Heart right ventricle (tissue), 16 donors: ENCODE results near the gene FBN3. TPM values are rescaled to one million over a fixed set of nuclear protein-coding genes. Genes with fewer than 3 reads are reported as not detected.
A peak's percentile ranks its signal among the peaks of the same experiment; 100 is the strongest.

Source experiments
- ATAC-seq, 8 donors: fragments of 200-7000 bp; cut with Tn5 transposase; one replicate each; pipeline ENCODE4 v1.9.1; 2020; ENCODE audit warnings: mild to moderate bottlenecking in 8 of 8, moderate library complexity in 8 of 8, moderate number of reproducible peaks in 1 of 8
- DNase-seq, 2 donors: peaks; one replicate each; pipeline ENCODE4 v3.0.0-alpha.2; 2020
- H3K27ac ChIP-seq, 10 donors: fragments of 200-600 bp; sonication (generic) in 2 of 10; one replicate each; pipeline versions ENCODE4 v1.5.0 to v1.8.0; 2020 to 2022; ENCODE audit warnings: mild to moderate bottlenecking in 3 of 10
- H3K27me3 ChIP-seq, 7 donors: fragments of 200-600 bp; one replicate each; pipeline ENCODE4 v1.8.0; 2021 to 2022; ENCODE audit warnings: mild to moderate bottlenecking in 2 of 7
- H3K36me3 ChIP-seq, 9 donors: fragments of 200-600 bp; sonication (generic) in 1 of 9; one replicate each; pipeline versions ENCODE4 v1.5.0 to v1.8.0; 2020 to 2022; ENCODE audit warnings: mild to moderate bottlenecking in 2 of 9
- H3K4me1 ChIP-seq, 9 donors: fragments of 200-600 bp; sonication (generic) in 1 of 9; one replicate each; pipeline versions ENCODE4 v1.5.0 to v1.8.0; 2020 to 2022; ENCODE audit warnings: mild to moderate bottlenecking in 4 of 9
- H3K4me3 ChIP-seq, 10 donors: fragments of 200-600 bp; sonication (generic) in 2 of 10; one replicate each; pipeline versions ENCODE4 v1.5.0 to v1.8.0; 2020 to 2022; ENCODE audit warnings: mild to moderate bottlenecking in 7 of 10, moderate library complexity in 2 of 10
- H3K9me3 ChIP-seq, 11 donors: fragments of 200-600 bp in 10 of 11; sonication (generic) in 2 of 11; one replicate each; pipeline versions ENCODE4 v1.5.0 to v1.8.0; 2013 to 2022; ENCODE audit warnings: mild to moderate bottlenecking in 2 of 11, control low read depth in 1 of 11, moderate library complexity in 1 of 11
- CTCF ChIP-seq, 9 donors: fragments of 200-600 bp; sonication (generic) in 2 of 9; IDR thresholded peaks; one replicate each; pipeline versions ENCODE4 v1.5.0 to v1.8.0; 2021 to 2022; ENCODE audit warnings: antibody characterized with exemption in 9 of 9, mild to moderate bottlenecking in 5 of 9, moderate library complexity in 1 of 9
- WGBS, 2 donors: extraction: QIAGEN DNeasy Blood & Tissue Kit; methylation state at CpG; one replicate each; pipeline ENCODE4 v1.1.7; 2013; ENCODE audit warnings: inconsistent platforms in 1 of 2; 5-methylcytosine and 5-hydroxymethylcytosine counted together
- intact Hi-C, 10 donors: fragments of 100-400 bp; cut with DNase I; formaldehyde crosslinking; loops; one replicate each; pipeline versions ENCODE4 v1.11.1 to v1.14.2; 2022
- polyA plus RNA-seq, 2 donors: library from polyadenylated mRNA; stranded (reverse); fragments of 200-250 nt; gene quantifications; one replicate each; pipeline ENCODE4 v1.2.3, GENCODE V29; 2013
- total RNA-seq, 10 donors: library from RNA; stranded (reverse); fragmentation: NEBNext Ultra II Directional in 3 of 10; extraction: Animal tissue kit (Norgen Biotek cat#: 25700) in 3 of 10; gene quantifications; one replicate each; pipeline versions ENCODE4 v1.2.1 to v1.2.4, GENCODE V29; 2021 to 2023
- donor health status: Arrhythmogenic right ventricular cardiomyopathy.
- donor health status: ischemic (EF 13 %, LVEDD 7.1; RV severe dilation, severe dysfunction).
- donor health status: healthy with polysubstance abuse.
- donor health status: DM: no; HTN: yes; CAD: no.
- donor health status: DM: no; HTN: no; CAD: no.
- donor health status: ischemic (EF 25% LVEDD 6.9; RV normal size, moderate dysfunction).
- donor health status: ischemic (EF 25% LVEDD 5.7; RV mildly dilated, moderate dysfunction).
- donor health status: healthy.
- donor health status: DM: yes; HTN: yes; CAD: no.
- donor health status: Ischemic cardiomyopathy.
- donor health status: ischemic (EF 35%, LVEDD 5.7; RV mildly dilated, moderate dysfunction).
- donor health status: nonischemic (EF 11% LVEDD 7.7; RV severe dilation, severe dysfunction).
- donor health status: DM: yes; HTN: yes; CAD: no.
- donor health status: PGD.
- donor health status: ischemic (EF 29% LVEDD 5.4; RV normal size, mild dysfunction).
- donor health status: nonischemic (EF 23%, LVEDD 6.1; RV moderate dilation, normal function).

The FBN3 gene
- total and polyA plus RNA-seq, 12 donors: 0.05 to 0.26 (median 0.06) TPM; not detected in 9

- Histone ChIP-seq H3K36me3 (no peaks in the 10 kb centered on the region), H3K4me1 (no peaks in the 10 kb centered on the region), H3K4me3 (no peak overlapping the region), H3K9me3 (no peaks in the 10 kb centered on the region), H3K27ac (no peak overlapping the region), H3K27me3 (peaks cover 0 to 18% (median 2%) of the 10 kb centered on the region in 7 donors)
- DNase-seq (no peak), ATAC-seq (no peak)
- no peak for TF ChIP-seq CTCF (IDR thresholded peaks at IDR 0.05)
- WGBS, 2 donors: 90 to 95% methylated on average over 18 of the region's 18 CpGs
- intact Hi-C loops: no loop called here
Measured at GRCh38 chr19:8126511-8126910, 22.9 kb downstream of the FBN3 start.

GRCh38 chr19:8126008-8126407, 23.4 kb downstream of the FBN3 start:
- ATAC-seq (peak in 1 of 8 donors; percentile 43), DNase-seq (no peak)
- no peak overlapping the region for H3K27ac ChIP-seq
- H3K27me3 ChIP-seq: peaks cover 0 to 13% (median 0%) of the 10 kb centered on the region in 7 donors
- no peaks in the 10 kb centered on the region for H3K9me3 ChIP-seq
- no peaks in the 10 kb centered on the region for H3K4me1 ChIP-seq
- intact Hi-C loops: no loop called here
- no peak for TF ChIP-seq CTCF (IDR thresholded peaks at IDR 0.05)
- 91 to 92% methylated on average over 15 of the region's 15 CpGs for WGBS, 2 donors
- no peak overlapping the region for H3K4me3 ChIP-seq
- H3K36me3 ChIP-seq: no peaks in the 10 kb centered on the region

- Histone ChIP-seq H3K9me3 (no peaks in the 10 kb centered on the region), H3K4me1 (no peaks in the 10 kb centered on the region), H3K27ac (no peak overlapping the region), H3K27me3 (peaks cover 0 to 9% (median 0%) of the 10 kb centered on the region in 7 donors), H3K4me3 (no peak overlapping the region), H3K36me3 (no peaks in the 10 kb centered on the region)
- TF ChIP-seq CTCF (IDR thresholded peaks at IDR 0.05): no peak
- WGBS, 2 donors: 87% methylated on average over 22 of the region's 22 CpGs
- intact Hi-C loops: no loop called here
- no peak for DNase-seq
- ATAC-seq: no peak
Measured at GRCh38 chr19:8123683-8124082, 25.7 kb downstream of the FBN3 start.

- no peaks in the 10 kb centered on the region for H3K9me3 ChIP-seq
- no peak overlapping the region for H3K27ac ChIP-seq
- H3K27me3 ChIP-seq: peaks cover 0 to 9% (median 0%) of the 10 kb centered on the region in 7 donors
- intact Hi-C loops: no loop called here
- TF ChIP-seq CTCF (IDR thresholded peaks at IDR 0.05): no peak
- H3K36me3 ChIP-seq: no peaks in the 10 kb centered on the region
- H3K4me3 ChIP-seq: no peak overlapping the region
- H3K4me1 ChIP-seq: no peaks in the 10 kb centered on the region
- DNase-seq: no peak
- 70 to 77% methylated on average over 26 of the region's 26 CpGs for WGBS, 2 donors
- ATAC-seq: no peak
Measured at GRCh38 chr19:8120636-8121480, 28.5 kb downstream of the FBN3 start.
